K562 (cell line): ENCODE data around the gene RILP. TPM values are rescaled to one million over a fixed set of nuclear protein-coding genes. Genes with fewer than 3 reads are reported as not detected.

Experiments
- BCL6 ChIP-seq: fragments of 250-450 bp; sonication (Bioruptor Pico); IDR thresholded peaks from 2 replicates; pipeline ENCODE4 v1.4.0; 2020
- CC2D1A ChIP-seq: fragments of 450-650 bp; IDR thresholded peaks from 2 replicates; pipeline ENCODE4 v1.6.1; 2017; ENCODE audit warnings: mild to moderate bottlenecking
- DACH1 ChIP-seq: fragments of 450-650 bp; IDR thresholded peaks from 2 replicates; pipeline ENCODE4 v1.6.1; 2018; ENCODE audit not compliant: partially characterized antibody
- GATA2 ChIP-seq: sonication (generic); formaldehyde crosslinking; IDR thresholded peaks from 2 replicates; pipeline ENCODE4 v1.4.0; 2020; ENCODE audit warnings: mild to moderate bottlenecking, missing genetic modification reagents
- MAZ ChIP-seq, 2 experiments: fragments of 450-650 bp in 1 of 2; sonication (generic) in 1 of 2; formaldehyde crosslinking; IDR thresholded peaks in 1 of 2; conservative IDR thresholded peaks in 1 of 2; 2 replicates each; pipeline versions ENCODE4 v1.4.0 to v1.5.0; 2020; ENCODE audit warnings: mild to moderate bottlenecking in 1 of 2, missing genetic modification reagents in 1 of 2
- MED1 ChIP-seq: sonication (generic); formaldehyde crosslinking; IDR thresholded peaks from 2 replicates; pipeline ENCODE4 v1.8.1; 2023; ENCODE audit warnings: missing genetic modification reagents, borderline replicate concordance
- NR2C1 ChIP-seq, 2 experiments: fragments of 450-650 bp; IDR thresholded peaks; 2 replicates each; pipeline ENCODE4 v1.6.1; 2017; ENCODE audit warnings: mild to moderate bottlenecking in 2 of 2, antibody characterized with exemption in 1 of 2, inconsistent platforms in 1 of 2, missing compliant biosample characterization in 1 of 2, missing genetic modification characterization in 1 of 2
- NR2C2 ChIP-seq, 2 experiments: fragments of 200-800 bp in 1 of 2; sonication (Bioruptor generic) in 1 of 2; sonication (generic) in 1 of 2; formaldehyde crosslinking in 1 of 2; IDR thresholded peaks; 2 replicates each; pipeline versions ENCODE4 v1.6.1 to v1.8.0; 2016 to 2022; ENCODE audit warnings: mild to moderate bottlenecking in 1 of 2, missing compliant biosample characterization in 1 of 2, missing genetic modification characterization in 1 of 2, missing genetic modification reagents in 1 of 2
- SP2 ChIP-seq: IDR thresholded peaks from 2 replicates; pipeline ENCODE4 v1.6.1; 2011; ENCODE audit warnings: mild to moderate bottlenecking, low read depth, low read length, moderate library complexity; ENCODE audit not compliant: poor library complexity, severe bottlenecking; ENCODE audit errors: extremely low read depth
- TEAD4 ChIP-seq, 2 experiments: sonication (generic) in 1 of 2; formaldehyde crosslinking in 1 of 2; IDR thresholded peaks; 2 replicates each; pipeline versions ENCODE4 v1.6.1 to v1.8.0; 2012 to 2022; ENCODE audit warnings: borderline replicate concordance in 1 of 2, inconsistent platforms in 1 of 2, low read length in 1 of 2, mild to moderate bottlenecking in 1 of 2, missing genetic modification reagents in 1 of 2
- ZNF384 ChIP-seq: IDR thresholded peaks from 2 replicates; pipeline ENCODE4 v1.6.1; 2012; ENCODE audit warnings: low read depth, low read length, improper control_type of control experiment
- ZNF764 ChIP-seq: fragments of 250-450 bp; sonication (Bioruptor Pico); IDR thresholded peaks from 2 replicates; pipeline ENCODE4 v1.4.0; 2020; ENCODE audit warnings: low read depth, mild to moderate bottlenecking, moderate library complexity
- polyA plus RNA-seq, 8 experiments: library from polyadenylated mRNA; depleted of rRNA in 4 of 8; stranded (reverse) in 5 of 8; unstranded in 3 of 8; fragments of >200 nt; fragmentation: Nextera tagmentation in 2 of 8; fragmentation: Illumina TruSeq in 1 of 8; extraction: Ambion mirVana in 2 of 8; extraction: Trizol in 1 of 8; gene quantifications; 2 replicates each; pipeline versions ENCODE4 v1.2.1 to v1.2.3, GENCODE V29; 2011 to 2014; ENCODE audit warnings: inconsistent platforms in 1 of 8, missing spikeins in 1 of 8
- total RNA-seq, 7 experiments: library from RNA; depleted of rRNA in 6 of 7; stranded (reverse); fragments of >200 nt in 6 of 7; fragmentation: Illumina TruSeq in 2 of 7; extraction: Trizol in 2 of 7; gene quantifications; 2 replicates each; pipeline versions ENCODE4 v1.2.1 to v1.2.3, GENCODE V29; 2011 to 2021; ENCODE audit warnings: low replicate concordance in 1 of 7
- TF ChIP-seq, protein P1 (sequence below), 2 experiments: fragments of 450-650 bp; conservative IDR thresholded peaks; 2 replicates each; pipeline ENCODE4 v1.6.1; 2017; ENCODE audit warnings: mild to moderate bottlenecking in 2 of 2, moderate library complexity in 2 of 2
- TF ChIP-seq, protein P2 (sequence below): sonication (generic); formaldehyde crosslinking; IDR thresholded peaks from 2 replicates; pipeline ENCODE4 v1.8.0; 2023; ENCODE audit warnings: missing genetic modification reagents, mild to moderate bottlenecking, borderline replicate concordance
- TF ChIP-seq, protein P3 (sequence below): IDR thresholded peaks from 3 replicates; pipeline ENCODE4 v1.6.1; 2011; ENCODE audit warnings: borderline replicate concordance, mild to moderate bottlenecking, moderate library complexity; ENCODE audit not compliant: insufficient read length; ENCODE audit errors: extremely low read depth

The RILP gene
- total and polyA plus RNA-seq, 9 of the 15 experiments (the other 6 are each of a cell fraction or from before 2014, with no cell fraction given): 0.75 to 54.9 (median 27.8) TPM

DNA sequence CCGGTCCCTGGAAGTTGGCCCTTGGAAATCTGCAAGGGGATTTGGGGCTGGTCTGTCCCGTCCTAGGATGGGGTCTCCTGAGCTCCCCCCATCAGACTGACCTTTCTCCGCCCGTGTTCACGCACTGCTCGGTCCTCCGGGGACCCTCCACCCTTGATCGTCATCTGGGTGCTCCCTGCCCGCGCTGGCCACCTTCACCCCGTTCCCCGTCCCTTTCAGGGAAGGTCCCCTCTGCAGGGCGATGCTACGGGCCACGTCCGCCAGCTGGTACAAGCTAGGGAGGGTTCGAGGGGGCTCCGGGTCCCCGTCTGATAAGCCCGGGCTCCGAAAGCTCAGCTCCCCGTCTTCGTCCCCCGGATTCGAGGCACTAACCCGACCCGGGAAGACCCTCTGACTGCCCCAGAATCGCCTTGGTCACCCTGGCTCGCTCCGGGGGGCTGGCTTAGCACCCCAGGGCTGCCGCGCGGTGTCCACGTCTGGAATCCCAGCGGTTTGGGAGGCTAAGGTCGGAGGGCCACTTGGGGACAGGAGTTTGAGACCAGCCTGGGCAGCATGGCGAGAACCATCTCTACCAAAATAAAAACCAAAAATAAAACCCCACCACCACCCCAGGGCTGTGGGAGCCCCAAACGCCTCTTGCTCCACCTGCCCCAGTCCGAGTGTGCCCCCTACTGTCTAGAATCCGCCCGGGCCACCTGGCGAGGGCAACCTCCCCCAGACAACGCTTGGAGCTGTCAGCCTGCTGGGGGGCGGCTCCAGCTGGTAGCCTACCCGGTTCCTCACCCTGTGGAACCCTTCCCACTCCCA, 20.0 kb downstream of the RILP start (continued):
- TF ChIP-seq, protein P1, sequence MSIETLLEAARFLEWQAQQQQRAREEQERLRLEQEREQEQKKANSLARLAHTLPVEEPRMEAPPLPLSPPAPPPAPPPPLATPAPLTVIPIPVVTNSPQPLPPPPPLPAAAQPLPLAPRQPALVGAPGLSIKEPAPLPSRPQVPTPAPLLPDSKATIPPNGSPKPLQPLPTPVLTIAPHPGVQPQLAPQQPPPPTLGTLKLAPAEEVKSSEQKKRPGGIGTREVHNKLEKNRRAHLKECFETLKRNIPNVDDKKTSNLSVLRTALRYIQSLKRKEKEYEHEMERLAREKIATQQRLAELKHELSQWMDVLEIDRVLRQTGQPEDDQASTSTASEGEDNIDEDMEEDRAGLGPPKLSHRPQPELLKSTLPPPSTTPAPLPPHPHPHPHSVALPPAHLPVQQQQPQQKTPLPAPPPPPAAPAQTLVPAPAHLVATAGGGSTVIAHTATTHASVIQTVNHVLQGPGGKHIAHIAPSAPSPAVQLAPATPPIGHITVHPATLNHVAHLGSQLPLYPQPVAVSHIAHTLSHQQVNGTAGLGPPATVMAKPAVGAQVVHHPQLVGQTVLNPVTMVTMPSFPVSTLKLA (conservative IDR thresholded peaks at IDR 0.05): peak in 1 of 2 experiments; percentile 33; a peak in 1 of 4 replicates
- TF ChIP-seq CC2D1A (peak; percentile 59; the same call in 1 of the 2 replicates), GATA2 (no peak), ZNF384 (0 out of 2 replicates have a peak, but pooled peaks have one; percentile 6), ZNF764 (CRISPR knock-in tag) (peak; percentile 90), NR2C1 (IDR thresholded peaks at IDR 0.05) (no peak), NR2C1 (tag; IDR thresholded peaks at IDR 0.05) (no peak), BCL6 (no peak), MAZ (CRISPR knock-in tag; conservative IDR thresholded peaks at IDR 0.05 in 1 of 2, IDR thresholded peaks at IDR 0.05 in 1 of 2) (peak in 1 of 2 experiments; percentile 50; a peak in 1 of 4 replicates), MED1 (CRISPR knock-in tag) (no peak), NR2C2 (CRISPR knock-in tag; IDR thresholded peaks at IDR 0.05) (0 out of 2 replicates have a peak, but pooled peaks have one; percentile 46), NR2C2 (tag; IDR thresholded peaks at IDR 0.05) (no peak), DACH1 (no peak), TEAD4 (IDR thresholded peaks at IDR 0.05; ENCODE audit: low read length) (peak; percentile 33), TEAD4 (CRISPR knock-in tag; IDR thresholded peaks at IDR 0.05; ENCODE audit: borderline replicate concordance) (no peak), SP2 (no peak)
- TF ChIP-seq, protein P2, sequence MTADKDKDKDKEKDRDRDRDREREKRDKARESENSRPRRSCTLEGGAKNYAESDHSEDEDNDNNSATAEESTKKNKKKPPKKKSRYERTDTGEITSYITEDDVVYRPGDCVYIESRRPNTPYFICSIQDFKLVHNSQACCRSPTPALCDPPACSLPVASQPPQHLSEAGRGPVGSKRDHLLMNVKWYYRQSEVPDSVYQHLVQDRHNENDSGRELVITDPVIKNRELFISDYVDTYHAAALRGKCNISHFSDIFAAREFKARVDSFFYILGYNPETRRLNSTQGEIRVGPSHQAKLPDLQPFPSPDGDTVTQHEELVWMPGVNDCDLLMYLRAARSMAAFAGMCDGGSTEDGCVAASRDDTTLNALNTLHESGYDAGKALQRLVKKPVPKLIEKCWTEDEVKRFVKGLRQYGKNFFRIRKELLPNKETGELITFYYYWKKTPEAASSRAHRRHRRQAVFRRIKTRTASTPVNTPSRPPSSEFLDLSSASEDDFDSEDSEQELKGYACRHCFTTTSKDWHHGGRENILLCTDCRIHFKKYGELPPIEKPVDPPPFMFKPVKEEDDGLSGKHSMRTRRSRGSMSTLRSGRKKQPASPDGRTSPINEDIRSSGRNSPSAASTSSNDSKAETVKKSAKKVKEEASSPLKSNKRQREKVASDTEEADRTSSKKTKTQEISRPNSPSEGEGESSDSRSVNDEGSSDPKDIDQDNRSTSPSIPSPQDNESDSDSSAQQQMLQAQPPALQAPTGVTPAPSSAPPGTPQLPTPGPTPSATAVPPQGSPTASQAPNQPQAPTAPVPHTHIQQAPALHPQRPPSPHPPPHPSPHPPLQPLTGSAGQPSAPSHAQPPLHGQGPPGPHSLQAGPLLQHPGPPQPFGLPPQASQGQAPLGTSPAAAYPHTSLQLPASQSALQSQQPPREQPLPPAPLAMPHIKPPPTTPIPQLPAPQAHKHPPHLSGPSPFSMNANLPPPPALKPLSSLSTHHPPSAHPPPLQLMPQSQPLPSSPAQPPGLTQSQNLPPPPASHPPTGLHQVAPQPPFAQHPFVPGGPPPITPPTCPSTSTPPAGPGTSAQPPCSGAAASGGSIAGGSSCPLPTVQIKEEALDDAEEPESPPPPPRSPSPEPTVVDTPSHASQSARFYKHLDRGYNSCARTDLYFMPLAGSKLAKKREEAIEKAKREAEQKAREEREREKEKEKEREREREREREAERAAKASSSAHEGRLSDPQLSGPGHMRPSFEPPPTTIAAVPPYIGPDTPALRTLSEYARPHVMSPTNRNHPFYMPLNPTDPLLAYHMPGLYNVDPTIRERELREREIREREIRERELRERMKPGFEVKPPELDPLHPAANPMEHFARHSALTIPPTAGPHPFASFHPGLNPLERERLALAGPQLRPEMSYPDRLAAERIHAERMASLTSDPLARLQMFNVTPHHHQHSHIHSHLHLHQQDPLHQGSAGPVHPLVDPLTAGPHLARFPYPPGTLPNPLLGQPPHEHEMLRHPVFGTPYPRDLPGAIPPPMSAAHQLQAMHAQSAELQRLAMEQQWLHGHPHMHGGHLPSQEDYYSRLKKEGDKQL (CRISPR knock-in tag): no peak
- TF ChIP-seq, protein P3, sequence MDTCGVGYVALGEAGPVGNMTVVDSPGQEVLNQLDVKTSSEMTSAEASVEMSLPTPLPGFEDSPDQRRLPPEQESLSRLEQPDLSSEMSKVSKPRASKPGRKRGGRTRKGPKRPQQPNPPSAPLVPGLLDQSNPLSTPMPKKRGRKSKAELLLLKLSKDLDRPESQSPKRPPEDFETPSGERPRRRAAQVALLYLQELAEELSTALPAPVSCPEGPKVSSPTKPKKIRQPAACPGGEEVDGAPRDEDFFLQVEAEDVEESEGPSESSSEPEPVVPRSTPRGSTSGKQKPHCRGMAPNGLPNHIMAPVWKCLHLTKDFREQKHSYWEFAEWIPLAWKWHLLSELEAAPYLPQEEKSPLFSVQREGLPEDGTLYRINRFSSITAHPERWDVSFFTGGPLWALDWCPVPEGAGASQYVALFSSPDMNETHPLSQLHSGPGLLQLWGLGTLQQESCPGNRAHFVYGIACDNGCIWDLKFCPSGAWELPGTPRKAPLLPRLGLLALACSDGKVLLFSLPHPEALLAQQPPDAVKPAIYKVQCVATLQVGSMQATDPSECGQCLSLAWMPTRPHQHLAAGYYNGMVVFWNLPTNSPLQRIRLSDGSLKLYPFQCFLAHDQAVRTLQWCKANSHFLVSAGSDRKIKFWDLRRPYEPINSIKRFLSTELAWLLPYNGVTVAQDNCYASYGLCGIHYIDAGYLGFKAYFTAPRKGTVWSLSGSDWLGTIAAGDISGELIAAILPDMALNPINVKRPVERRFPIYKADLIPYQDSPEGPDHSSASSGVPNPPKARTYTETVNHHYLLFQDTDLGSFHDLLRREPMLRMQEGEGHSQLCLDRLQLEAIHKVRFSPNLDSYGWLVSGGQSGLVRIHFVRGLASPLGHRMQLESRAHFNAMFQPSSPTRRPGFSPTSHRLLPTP: no peak
